ENCODE results near the gene STK32C. TPM values are rescaled to one million over a fixed set of nuclear protein-coding genes. Genes with fewer than 3 reads are reported as not detected.
"Not testable (repeated sequence)": the region's sequence is repeated elsewhere in the genome, so short reads cannot be mapped to it uniquely, and the experiment has no call there.

STK32C gene
- total RNA-seq, 1 donor from 2014 or later, result 13.0 TPM

DNA sequence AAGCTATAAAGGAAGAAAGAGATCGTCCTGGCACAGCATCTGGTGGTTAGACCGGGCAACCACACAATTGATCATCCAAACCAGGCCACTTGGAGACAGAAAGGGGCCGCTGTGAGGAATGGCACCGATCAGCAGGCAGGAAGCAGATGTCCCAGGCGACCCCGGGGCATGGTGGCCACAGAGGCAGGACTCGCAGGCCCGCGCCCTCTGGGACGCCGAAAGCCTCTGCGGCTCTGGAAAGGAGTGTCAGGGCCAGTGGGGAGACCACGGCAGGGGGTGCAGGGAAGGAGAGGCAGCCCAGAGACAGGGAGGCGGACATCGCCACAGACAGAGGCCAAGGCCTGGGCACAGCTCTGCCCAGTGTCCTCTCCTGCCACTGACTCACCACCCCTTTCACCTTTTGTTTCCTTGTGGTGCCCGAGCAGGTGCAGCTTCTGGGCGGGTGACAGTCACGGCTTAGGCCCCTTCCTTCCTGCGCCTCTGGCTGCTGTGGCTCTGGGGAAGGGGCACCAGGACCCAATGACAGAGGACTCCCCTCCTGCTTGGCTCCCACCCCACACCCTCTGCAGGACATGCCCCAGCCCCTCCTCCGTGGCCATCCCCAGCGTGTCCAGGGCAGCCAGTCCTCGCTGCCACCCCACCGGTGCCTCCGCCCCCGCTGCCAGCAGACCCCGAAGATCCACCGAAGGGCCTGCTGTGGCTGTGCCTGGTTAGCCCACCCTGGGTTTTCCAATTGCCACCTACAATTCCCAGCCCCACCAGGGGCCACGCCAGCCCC is 10.9 kb downstream of the STK32C start:
- no peak overlapping the region for H3K4me3 ChIP-seq (ENCODE audit: low read depth, low read length)
- TF ChIP-seq, protein P1, sequence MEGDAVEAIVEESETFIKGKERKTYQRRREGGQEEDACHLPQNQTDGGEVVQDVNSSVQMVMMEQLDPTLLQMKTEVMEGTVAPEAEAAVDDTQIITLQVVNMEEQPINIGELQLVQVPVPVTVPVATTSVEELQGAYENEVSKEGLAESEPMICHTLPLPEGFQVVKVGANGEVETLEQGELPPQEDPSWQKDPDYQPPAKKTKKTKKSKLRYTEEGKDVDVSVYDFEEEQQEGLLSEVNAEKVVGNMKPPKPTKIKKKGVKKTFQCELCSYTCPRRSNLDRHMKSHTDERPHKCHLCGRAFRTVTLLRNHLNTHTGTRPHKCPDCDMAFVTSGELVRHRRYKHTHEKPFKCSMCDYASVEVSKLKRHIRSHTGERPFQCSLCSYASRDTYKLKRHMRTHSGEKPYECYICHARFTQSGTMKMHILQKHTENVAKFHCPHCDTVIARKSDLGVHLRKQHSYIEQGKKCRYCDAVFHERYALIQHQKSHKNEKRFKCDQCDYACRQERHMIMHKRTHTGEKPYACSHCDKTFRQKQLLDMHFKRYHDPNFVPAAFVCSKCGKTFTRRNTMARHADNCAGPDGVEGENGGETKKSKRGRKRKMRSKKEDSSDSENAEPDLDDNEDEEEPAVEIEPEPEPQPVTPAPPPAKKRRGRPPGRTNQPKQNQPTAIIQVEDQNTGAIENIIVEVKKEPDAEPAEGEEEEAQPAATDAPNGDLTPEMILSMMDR (conservative IDR thresholded peaks at IDR 0.05; ENCODE audit: low read depth, low read length), result no peak
- no peak for DNase-seq (ENCODE audit: low read depth)

DNA sequence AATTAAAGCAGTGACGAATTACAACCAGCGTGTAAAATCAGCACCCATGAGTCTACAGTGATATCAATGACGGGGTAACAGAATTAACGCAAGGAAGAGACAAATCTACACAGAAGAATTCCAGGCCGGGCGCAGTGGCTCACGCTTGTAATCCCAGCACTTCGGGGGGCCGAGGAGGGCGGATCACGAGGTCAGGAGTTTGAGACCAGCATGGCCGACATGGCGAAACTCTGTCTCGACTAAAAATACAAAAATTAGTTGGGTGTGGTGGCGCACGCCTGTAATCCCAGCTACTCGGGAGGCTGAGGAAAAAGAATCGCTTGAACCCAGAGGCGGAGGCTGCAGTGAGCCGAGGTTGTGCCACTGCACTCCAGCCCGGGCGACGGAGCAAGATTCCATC is 12.3 kb downstream of the STK32C start:
- not testable (repeated sequence) for DNase-seq (ENCODE audit: low read depth); H3K4me3 ChIP-seq (ENCODE audit: low read depth, low read length)

DNA sequence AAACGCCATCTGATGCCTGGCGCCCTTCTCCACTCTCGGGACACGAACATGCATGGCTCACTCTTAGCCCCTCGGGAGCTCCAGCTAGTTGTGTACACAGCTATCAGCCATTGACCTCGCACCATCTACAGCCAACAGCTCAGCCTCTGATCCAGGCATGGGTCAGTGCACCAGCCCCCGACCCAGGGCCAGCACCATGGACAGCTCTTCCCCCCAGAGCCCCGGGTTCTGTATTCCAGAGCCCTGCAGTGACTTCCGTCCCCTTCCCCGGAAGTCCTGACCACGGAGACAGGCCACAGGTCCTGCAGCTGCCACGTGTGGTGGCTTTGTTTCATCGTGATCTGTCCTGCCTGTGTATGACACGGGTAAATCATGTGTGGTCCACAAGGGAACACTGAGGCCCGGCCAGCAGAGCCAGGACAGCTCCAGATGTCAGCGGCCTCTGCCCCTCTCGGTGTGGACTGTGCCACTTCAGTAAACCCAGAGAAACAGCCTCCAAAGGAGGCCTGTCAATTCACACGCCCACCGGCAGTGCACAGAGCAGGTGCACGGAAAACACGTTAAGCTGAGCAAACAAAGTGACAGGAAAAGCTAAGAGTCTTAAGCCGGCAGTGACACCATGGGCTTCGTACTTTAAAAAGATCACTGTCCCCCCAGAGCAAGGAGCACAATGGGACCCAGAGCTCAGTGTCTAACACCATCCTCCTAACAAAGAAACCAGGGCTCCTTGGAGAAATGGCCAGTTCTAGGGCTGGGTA is 13.0 kb downstream of the STK32C start:
- no peak for DNase-seq (ENCODE audit: low read depth)
- H3K4me3 ChIP-seq (ENCODE audit: low read depth, low read length), result no peak overlapping the region
- TF ChIP-seq, protein P1 (conservative IDR thresholded peaks at IDR 0.05; ENCODE audit: low read depth, low read length), result no peak

DNA sequence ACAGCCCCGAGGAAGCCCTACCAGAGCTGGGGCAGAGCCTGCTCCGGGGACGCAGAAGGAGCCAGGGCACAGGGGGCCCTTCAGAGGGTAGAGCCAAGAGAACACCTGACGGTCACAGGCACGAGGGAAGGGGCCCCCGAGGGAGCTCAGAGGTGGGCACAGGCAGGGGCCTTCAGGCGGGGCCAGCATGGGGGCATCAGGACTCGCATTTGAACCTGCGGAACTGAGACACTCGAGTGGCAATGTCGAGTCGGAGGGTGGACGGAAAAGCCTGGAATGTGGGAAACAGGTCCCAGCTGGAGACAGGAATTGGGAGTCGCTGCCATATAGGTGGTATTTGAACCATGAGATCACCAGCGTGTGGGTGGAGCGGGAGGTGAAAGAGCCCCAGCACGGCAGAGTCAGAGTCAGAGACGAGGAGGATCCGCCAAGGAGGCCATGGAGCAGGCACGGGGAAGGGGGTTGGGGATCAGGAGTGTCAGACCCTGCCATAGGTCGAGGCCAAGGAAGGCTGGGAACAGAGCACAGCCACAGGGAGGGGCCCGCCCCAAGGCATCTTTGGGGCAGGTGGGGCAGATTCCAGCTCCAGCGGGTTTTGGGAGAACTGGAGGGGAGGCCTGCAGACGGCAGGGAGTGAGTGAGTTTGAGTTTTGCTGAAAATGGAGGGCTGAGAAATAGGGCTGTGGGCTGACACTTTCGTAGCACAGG is 13.8 kb downstream of the STK32C start:
- no peak for DNase-seq (ENCODE audit: low read depth)
- TF ChIP-seq, protein P1 (conservative IDR thresholded peaks at IDR 0.05; ENCODE audit: low read depth, low read length), result no peak

DNA sequence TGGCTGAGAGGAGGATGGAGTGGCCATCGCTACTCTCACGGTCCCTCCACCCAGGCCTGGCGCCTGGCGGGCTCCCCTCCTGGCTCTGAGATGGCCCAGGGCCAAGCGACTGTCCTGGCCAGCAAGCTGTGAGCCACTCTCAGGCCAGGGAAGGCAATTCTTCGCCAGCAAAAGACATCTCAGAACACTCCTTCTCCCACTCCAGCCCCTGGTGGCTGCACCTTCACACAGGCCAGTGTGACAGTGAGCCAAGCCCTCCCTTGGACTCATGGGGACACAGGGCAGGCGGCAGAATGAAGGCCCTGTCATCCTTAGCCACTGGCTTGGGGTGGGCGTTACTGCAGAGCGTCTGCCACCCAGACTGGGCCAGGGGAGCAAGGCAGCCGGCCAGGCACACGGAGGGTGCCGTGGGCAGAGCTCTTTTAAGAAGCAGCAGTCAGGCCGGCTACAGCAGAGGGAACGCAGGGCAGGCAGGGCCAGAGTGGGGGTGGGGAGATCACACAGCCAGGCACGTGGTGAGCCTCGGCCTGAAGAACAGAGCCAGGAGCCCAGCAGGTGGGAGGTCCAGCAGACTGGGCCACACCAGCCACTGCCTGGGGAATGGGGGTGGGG is 14.4 kb downstream of the STK32C start:
- DNase-seq (ENCODE audit: low read depth), result no peak
- no peak overlapping the region for H3K4me3 ChIP-seq (ENCODE audit: low read depth, low read length)
- TF ChIP-seq, protein P1 (conservative IDR thresholded peaks at IDR 0.05; ENCODE audit: low read depth, low read length), result no peak

More for the DNA sequence above, 13.8 kb downstream of the STK32C start:
- no peak overlapping the region for H3K4me3 ChIP-seq (ENCODE audit: low read depth, low read length)

DNA sequence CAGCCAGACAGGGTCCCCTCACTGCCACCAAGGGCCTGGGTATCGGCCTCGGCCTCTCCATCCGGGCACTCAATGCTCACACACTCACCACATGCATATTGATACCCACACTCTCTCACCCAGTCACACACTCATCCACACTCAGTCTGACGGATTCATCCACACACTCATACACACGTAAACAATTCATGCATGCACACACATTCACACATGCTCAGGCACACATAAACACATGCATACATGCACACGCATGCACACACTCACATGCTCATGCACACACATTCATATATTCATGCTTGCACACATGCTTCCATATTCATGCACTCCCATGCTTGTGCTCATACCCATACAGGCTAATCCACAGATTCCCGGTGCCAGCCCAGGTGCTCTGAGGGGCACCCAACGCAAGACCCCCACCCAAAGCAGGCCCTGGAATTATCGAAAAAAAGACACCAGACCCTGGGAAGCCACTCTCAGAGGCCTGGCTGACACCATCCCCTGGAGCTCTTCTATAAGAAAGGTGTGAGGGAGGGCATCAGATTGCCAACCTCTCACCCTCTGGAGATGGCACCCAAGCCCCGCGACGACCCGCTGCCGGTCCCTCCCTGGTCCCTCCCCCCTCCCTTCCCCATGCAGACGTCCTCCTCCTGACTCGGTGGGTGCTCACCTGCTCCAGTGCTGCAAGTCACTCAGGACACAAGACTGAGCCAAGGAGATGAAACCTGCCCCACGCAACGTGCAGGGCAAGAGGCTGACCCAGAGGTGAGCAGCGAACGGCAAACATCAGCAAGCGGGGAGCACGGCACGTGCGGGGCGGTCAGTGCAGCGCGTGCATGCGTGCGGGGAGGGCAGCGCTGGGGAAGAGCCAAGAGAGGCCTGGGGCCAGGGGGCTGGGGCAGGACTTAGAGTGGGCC is 15.2 kb downstream of the STK32C start:
- DNase-seq (ENCODE audit: low read depth), result no peak
- no peak overlapping the region for H3K4me3 ChIP-seq (ENCODE audit: low read depth, low read length)
- TF ChIP-seq, protein P1 (conservative IDR thresholded peaks at IDR 0.05; ENCODE audit: low read depth, low read length), result no peak
